ENCODE data around the gene KARS1. TPM values are rescaled to one million over a fixed set of nuclear protein-coding genes. Genes with fewer than 3 reads are reported as not detected.

Gene KARS1
- polyA plus RNA-seq, result 151 and 159 TPM in 2 replicates
- polyA minus RNA-seq, result 132 and 135 TPM in 2 replicates

DNA sequence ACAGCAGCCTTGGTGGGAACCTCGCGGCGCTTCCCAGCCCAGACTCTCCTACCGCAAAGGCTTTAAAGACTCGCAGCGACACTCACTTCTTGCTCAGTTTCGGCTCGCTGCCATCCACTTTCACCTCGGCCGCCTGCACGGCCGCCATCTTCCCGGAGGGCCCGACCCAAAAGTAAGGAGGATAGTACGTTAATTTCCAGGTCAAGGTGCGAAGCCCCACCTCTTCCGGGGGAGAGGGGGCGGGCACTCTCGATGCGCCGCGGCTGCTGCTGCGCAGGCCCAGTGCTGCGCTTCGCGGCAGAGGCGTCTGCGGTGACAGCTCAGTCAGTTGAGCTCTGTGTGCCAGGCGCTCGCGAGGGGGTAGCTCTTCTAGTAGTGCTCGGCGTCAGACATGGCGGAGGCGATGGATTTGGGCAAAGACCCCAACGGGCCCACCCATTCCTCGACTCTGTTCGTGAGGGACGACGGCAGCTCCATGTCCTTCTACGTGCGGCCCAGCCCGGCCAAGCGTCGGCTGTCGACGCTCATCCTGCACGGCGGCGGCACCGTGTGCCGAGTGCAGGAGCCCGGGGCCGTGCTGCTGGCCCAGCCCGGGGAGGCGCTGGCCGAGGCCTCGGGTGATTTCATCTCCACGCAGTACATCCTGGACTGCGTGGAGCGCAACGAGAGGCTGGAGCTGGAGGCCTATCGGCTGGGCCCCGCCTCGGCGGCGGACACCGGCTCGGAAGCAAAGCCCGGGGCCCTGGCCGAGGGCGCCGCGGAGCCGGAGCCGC is at the start of gene KARS1, which contains the start of gene TERF2IP:
KARS1 (minus strand) TSS at position 174 of the 773 bp plus-strand sequence; CDS start at position 148, 26 bp downstream.
TERF2IP (plus strand) TSS at position 282 of the 773 bp plus-strand sequence; CDS start at position 392, 110 bp downstream.
- H3K36me3 ChIP-seq (ENCODE audit: insufficient read depth, low read length), result no peaks in the 10 kb centered on the region
- peaks cover 79% of the 10 kb centered on the region for H3K79me2 ChIP-seq (replicated peaks; ENCODE audit: insufficient read depth, low read length)
- H3K4me2 ChIP-seq (ENCODE audit: low read length), result peak within 1 kb of the TSS; percentile 70
- no peaks in the 10 kb centered on the region for H3K9me3 ChIP-seq (ENCODE audit: low read length)
- H3K4me3 ChIP-seq (ENCODE audit: low read length), result peak within 1 kb of the TSS; percentile 87
- H4K20me1 ChIP-seq (ENCODE audit: insufficient read depth), result peaks cover 19% of the 10 kb centered on the region
- TF ChIP-seq, protein P1, sequence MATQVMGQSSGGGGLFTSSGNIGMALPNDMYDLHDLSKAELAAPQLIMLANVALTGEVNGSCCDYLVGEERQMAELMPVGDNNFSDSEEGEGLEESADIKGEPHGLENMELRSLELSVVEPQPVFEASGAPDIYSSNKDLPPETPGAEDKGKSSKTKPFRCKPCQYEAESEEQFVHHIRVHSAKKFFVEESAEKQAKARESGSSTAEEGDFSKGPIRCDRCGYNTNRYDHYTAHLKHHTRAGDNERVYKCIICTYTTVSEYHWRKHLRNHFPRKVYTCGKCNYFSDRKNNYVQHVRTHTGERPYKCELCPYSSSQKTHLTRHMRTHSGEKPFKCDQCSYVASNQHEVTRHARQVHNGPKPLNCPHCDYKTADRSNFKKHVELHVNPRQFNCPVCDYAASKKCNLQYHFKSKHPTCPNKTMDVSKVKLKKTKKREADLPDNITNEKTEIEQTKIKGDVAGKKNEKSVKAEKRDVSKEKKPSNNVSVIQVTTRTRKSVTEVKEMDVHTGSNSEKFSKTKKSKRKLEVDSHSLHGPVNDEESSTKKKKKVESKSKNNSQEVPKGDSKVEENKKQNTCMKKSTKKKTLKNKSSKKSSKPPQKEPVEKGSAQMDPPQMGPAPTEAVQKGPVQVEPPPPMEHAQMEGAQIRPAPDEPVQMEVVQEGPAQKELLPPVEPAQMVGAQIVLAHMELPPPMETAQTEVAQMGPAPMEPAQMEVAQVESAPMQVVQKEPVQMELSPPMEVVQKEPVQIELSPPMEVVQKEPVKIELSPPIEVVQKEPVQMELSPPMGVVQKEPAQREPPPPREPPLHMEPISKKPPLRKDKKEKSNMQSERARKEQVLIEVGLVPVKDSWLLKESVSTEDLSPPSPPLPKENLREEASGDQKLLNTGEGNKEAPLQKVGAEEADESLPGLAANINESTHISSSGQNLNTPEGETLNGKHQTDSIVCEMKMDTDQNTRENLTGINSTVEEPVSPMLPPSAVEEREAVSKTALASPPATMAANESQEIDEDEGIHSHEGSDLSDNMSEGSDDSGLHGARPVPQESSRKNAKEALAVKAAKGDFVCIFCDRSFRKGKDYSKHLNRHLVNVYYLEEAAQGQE (IDR thresholded peaks at IDR 0.05; ENCODE audit: borderline replicate concordance), result peak; percentile 96
- peak; percentile 99 for TF ChIP-seq MXI1 (conservative IDR thresholded peaks at IDR 0.05; ENCODE audit: poor library complexity, severe bottlenecking)
- peak; percentile 100 for TF ChIP-seq POLR2AphosphoS5 (IDR thresholded peaks at IDR 0.05)
- TF ChIP-seq EZH2 (IDR thresholded peaks at IDR 0.05; ENCODE audit: borderline replicate concordance, insufficient read depth, low read length, poor library complexity, severe bottlenecking), result no peak
- TF ChIP-seq EP300 (conservative IDR thresholded peaks at IDR 0.05; ENCODE audit: poor library complexity, severe bottlenecking), result peak; percentile 56
- no peak for TF ChIP-seq RAD21 (conservative IDR thresholded peaks at IDR 0.05)
- no peak for TF ChIP-seq SMC3 (conservative IDR thresholded peaks at IDR 0.05; ENCODE audit: poor library complexity)
- peak; percentile 98 for TF ChIP-seq TAF1 (IDR thresholded peaks at IDR 0.05; ENCODE audit: low read depth)
- TF ChIP-seq, protein P2, sequence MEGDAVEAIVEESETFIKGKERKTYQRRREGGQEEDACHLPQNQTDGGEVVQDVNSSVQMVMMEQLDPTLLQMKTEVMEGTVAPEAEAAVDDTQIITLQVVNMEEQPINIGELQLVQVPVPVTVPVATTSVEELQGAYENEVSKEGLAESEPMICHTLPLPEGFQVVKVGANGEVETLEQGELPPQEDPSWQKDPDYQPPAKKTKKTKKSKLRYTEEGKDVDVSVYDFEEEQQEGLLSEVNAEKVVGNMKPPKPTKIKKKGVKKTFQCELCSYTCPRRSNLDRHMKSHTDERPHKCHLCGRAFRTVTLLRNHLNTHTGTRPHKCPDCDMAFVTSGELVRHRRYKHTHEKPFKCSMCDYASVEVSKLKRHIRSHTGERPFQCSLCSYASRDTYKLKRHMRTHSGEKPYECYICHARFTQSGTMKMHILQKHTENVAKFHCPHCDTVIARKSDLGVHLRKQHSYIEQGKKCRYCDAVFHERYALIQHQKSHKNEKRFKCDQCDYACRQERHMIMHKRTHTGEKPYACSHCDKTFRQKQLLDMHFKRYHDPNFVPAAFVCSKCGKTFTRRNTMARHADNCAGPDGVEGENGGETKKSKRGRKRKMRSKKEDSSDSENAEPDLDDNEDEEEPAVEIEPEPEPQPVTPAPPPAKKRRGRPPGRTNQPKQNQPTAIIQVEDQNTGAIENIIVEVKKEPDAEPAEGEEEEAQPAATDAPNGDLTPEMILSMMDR (IDR thresholded peaks at IDR 0.05; ENCODE audit: poor library complexity, severe bottlenecking), result no peak
- H3K9me2 ChIP-seq (ENCODE audit: insufficient read depth, low read length), result no peaks in the 10 kb centered on the region
- H3F3A ChIP-seq (ENCODE audit: insufficient read depth, low read length, poor library complexity, severe bottlenecking), result peaks cover 3% of the 10 kb centered on the region
- peak within 1 kb of the TSS; percentile 99 for H3K27ac ChIP-seq (ENCODE audit: low read length)
- H2AFZ ChIP-seq (ENCODE audit: low read depth, low read length), result peak within 1 kb of the TSS; percentile 93
- no peaks in the 10 kb centered on the region for H3K27me3 ChIP-seq (ENCODE audit: insufficient read depth, low read depth, low read length)
- peak within 1 kb of the TSS; percentile 99 for H3K9ac ChIP-seq (ENCODE audit: low read length)

DNA sequence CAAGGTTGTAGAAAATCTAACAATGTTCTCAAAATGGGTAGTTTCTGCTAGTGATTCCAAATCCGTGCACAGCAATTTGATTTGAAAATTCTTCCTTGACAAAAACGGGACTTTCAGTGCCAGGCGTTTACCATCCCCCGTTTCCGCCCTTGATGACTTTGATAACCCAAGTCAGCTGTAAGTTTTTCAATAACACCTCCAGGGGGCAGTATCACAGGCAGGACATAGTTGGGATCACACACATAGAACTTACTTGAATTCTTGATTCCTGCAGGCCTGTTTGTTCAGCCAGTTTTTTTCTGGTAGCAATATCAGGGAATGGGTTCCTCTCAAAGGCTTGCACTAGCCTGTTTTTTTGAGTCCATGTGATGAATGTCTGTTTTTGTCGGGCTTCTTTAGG is 48.2 kb upstream of the KARS1 start:
- no peak overlapping the region for H2AFZ ChIP-seq (ENCODE audit: low read depth, low read length)
- H3K9me3 ChIP-seq (ENCODE audit: low read length), result no peaks in the 10 kb centered on the region
- no peak overlapping the region for H3K27ac ChIP-seq (ENCODE audit: low read length)
- no peaks in the 10 kb centered on the region for H4K20me1 ChIP-seq (ENCODE audit: insufficient read depth)
- no peaks in the 10 kb centered on the region for H3K79me2 ChIP-seq (replicated peaks; ENCODE audit: insufficient read depth, low read length)
- H3K9me2 ChIP-seq (ENCODE audit: insufficient read depth, low read length), result no peaks in the 10 kb centered on the region
- H3K36me3 ChIP-seq (ENCODE audit: insufficient read depth, low read length), result no peaks in the 10 kb centered on the region
- H3F3A ChIP-seq (ENCODE audit: insufficient read depth, low read length, poor library complexity, severe bottlenecking), result no peaks in the 10 kb centered on the region
- no peak overlapping the region for H3K4me3 ChIP-seq (ENCODE audit: low read length)
- no peak overlapping the region for H3K9ac ChIP-seq (ENCODE audit: low read length)
- no peaks in the 10 kb centered on the region for H3K27me3 ChIP-seq (ENCODE audit: insufficient read depth, low read depth, low read length)
- TF ChIP-seq RAD21 (conservative IDR thresholded peaks at IDR 0.05) (no peak), TAF1 (IDR thresholded peaks at IDR 0.05; ENCODE audit: low read depth) (no peak), EP300 (conservative IDR thresholded peaks at IDR 0.05; ENCODE audit: poor library complexity, severe bottlenecking) (no peak), POLR2AphosphoS5 (IDR thresholded peaks at IDR 0.05) (no peak), SMC3 (conservative IDR thresholded peaks at IDR 0.05; ENCODE audit: poor library complexity) (no peak), EZH2 (IDR thresholded peaks at IDR 0.05; ENCODE audit: borderline replicate concordance, insufficient read depth, low read length, poor library complexity, severe bottlenecking) (no peak), MXI1 (conservative IDR thresholded peaks at IDR 0.05; ENCODE audit: poor library complexity, severe bottlenecking) (no peak)
- TF ChIP-seq, protein P2 (IDR thresholded peaks at IDR 0.05; ENCODE audit: poor library complexity, severe bottlenecking), result no peak
- TF ChIP-seq, protein P1 (IDR thresholded peaks at IDR 0.05; ENCODE audit: borderline replicate concordance), result no peak
- no peak overlapping the region for H3K4me2 ChIP-seq (ENCODE audit: low read length)
